SH-SY5Y (cell line): ENCODE measurements around the gene GFPT1.

Experiments
- GATA2 ChIP-seq: IDR thresholded peaks from 2 replicates; pipeline ENCODE4 v1.6.1; 2011; ENCODE audit warnings: mild to moderate bottlenecking, low read depth, low read length
- GATA3 ChIP-seq: IDR thresholded peaks from 2 replicates; pipeline ENCODE4 v1.6.1; 2011; ENCODE audit warnings: low read depth, mild to moderate bottlenecking, low read length, moderate library complexity

DNA sequence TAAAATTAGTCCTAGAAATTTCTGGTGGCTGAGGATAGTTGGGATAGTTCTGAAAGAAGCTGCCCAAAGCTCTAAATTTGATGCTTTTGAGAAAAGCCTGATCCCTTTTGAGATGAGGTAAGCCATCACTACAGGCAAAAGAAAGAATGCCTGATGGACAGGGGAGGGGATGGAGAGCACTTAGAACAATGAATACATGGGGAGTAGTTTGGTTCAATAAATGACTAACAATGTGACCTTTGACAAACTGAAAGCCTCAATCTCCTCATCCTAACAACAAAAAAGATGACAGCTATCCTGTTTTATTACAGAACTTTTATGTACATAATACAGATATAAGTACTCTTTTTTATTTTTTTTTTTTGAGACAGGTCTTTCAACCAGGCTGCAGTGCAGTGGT lies 42.7 kb downstream of the GFPT1 start:
- TF ChIP-seq GATA2 (no peak), GATA3 (no peak)
